HG03521 (cell line): ENCODE data around the gene MYO1H.
"Not testable (repeated sequence)": the region's sequence is repeated elsewhere in the genome, so short reads cannot be mapped to it uniquely, and the experiment has no call there.

Experiments
- ATAC-seq: cut with Tn5 transposase; IDR thresholded peaks from one replicate; pipeline ENCODE4 v1.9.1; 2021; ENCODE audit warnings: mild to moderate bottlenecking, moderate library complexity; ENCODE audit not compliant: unreplicated experiment

Gene MYO1H

GRCh38 chr12:109467978-109468676 lies 120.4 kb downstream of the MYO1H start:
- ATAC-seq: no peak

DNA sequence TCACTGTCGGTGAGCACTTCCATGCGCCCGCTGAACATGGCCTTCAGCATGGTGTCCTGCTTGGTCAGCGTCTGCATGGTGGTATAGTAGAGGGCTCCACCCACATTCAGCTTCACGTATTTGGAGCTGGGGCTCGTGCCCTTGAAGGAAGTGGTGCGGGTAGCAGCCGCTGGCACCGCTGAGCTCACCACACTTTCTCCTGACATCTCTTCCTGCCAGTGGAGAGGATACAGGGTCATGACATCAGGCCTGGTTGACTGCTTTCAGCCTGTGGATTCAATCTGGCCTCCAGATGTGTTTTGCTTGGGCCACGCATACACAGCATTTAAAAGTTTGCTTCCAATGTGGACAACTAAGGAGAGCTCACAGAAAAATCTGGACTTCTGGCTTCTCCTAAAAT lies 121.8 kb downstream of the MYO1H start:
- ATAC-seq: no peak

DNA sequence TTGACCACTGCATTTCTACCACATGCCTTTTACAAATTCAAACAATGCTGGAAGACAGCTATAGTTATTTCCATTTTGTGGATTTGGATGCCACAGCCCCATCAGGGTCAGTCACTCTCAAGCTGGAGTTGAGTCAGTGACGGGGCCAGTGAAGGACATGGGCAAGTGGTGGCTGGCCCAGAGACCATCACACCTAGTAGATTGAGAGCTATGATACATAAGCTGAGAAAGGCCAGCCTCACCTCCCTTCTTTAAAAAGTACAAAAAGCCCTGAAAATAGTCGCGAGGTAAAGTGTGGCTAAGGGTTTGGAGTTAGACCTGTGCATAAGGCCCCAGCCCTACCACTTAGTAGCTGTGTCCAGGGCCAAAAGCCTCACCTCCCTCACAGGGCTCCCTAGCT lies 125.3 kb downstream of the MYO1H start:
- ATAC-seq: no peak

GRCh38 chr12:109473526-109474270 lies 126.0 kb downstream of the MYO1H start:
- not testable (repeated sequence) for ATAC-seq

DNA sequence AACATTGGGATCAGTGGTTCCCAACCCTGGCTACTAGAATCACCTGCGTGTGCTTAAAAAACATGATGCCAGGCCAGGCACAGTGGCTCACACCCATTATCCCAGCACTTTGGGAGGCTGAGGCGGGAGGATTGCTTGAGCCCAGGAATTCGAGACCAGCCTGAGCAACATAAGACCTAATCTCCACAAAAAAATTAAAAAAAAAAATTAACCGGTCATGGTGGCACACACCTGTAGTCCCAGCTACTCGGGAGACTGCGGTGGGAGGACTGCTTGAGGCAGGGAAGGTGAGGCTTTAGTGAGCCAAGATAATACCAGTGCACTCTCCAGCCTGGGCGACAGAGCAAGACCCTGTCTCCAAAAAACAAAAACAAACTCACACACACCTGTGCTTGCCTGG lies 127.4 kb downstream of the MYO1H start:
- no peak for ATAC-seq

DNA sequence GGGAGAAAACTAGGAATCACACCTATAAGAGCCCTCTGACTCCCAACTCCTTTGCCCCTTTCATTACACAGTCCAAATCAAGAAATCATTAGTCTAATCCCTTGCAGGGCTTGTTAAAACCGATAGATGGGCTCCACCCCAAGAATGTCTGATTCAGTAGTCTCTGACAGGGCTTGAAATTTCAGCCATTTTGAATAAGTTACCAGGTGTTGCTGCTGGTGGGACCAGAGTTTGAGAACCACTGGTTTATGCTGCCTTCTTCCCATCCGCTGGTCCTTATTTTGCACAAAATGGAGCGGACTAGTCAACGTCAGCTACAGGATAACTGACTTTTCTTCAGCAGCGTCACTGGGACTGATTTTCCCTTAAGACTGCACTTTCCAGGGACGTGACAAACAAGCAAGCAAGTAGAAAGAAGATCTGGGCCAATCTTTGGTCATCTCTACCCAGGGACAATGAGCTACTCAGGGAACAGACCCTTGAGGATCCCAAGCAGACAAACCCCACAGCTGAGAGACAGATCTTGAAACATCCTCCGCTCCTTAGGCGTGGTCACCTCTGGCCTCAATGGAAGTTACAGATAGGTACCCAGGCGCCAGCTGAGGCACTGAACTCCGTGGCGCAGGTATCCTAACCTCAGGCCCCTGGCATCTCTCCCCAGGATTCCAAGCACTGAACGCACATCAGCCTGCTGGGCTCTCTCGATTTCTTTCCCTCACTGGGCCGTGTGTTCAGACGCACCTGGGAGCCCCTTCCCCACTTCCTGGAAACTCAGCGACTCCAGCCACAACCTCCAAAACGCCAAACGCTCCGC lies 128.5 kb downstream of the MYO1H start:
- ATAC-seq: no peak

DNA sequence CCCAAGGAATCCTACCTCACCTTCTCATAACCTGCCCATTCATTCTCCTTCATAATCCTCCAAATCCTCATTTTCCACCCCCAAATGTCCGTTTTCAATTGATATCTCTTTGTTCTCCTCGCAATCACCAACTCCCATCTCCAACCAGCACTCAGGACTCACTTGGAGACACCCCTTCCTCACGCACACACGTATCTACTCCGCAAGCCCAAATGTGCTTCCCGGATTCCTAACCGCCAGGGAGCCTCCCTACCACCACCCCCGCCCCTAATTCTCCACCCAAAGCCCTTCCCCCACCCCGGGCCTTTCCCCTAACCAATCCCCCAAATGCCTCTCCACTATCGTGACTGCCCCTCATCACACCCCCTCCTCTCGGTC lies 129.1 kb downstream of the MYO1H start:
- ATAC-seq: no peak

DNA sequence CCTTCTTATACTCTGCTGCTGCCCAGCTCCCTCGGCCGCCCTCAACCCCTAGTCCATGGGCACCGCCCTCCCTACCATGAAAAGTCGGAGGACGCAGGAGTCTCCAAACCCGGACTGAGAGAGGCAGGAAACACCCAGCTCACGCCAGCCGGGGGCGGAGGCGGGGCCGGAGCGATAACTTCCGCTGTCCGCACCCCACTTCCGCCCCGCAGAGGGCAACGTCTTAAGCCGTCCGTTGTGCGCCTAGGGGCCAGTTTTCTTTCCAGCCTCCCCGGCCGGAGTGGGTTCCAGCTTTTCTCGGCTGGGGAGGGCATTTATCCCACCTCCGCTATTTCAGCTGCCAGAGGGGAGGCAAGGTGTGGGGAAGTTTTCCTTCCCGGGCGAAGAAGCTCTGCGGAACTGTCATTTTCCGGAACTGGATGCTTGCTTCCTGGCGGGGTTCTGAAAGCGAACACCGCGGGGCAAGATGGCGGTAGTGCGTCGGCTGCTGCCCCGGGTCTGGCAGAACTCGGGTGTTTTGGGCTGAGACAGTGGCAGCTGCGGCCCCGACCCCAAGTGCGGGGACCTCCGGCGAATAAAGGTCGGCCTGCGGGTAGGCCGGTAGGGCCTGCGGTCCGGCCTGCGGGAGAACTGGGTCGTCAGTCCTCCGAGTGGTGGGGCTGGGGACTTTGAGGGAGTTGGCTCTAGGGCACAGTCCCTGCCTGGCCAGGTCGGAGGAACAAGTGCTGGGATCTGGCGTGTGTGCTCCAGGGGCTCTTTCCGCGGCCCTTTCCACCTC lies 129.7 kb downstream of the MYO1H start, which contains the start of the genes KCTD10 and UBE3B:
KCTD10 (minus strand) TSS at position 116 of the 778 bp plus-strand sequence; CDS start at position 78, 38 bp downstream.
UBE3B (plus strand) TSS at position 450 of the 778 bp plus-strand sequence. CDS start 5,918 bp downstream, outside the sequence.
- ATAC-seq: peak; percentile 95

DNA sequence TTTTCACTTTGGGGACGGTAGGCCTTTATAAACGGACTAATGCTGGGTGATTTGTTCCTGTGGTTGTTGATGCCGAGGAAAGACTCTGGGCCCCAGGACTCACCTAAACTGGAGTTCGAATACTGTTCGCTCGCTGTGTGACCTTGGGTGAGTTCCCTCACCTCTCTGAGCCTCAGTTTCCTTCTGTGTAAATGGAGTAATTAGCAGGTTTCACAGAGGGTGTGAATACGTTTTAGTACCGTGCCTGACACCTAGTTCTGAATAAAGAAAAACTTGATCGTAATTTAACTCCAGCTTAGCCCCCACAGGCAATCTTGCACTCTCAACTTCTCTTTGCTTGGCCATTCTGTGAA lies 130.2 kb downstream of the MYO1H start:
- no peak for ATAC-seq

GRCh38 chr12:109479761-109480160 lies 132.1 kb downstream of the MYO1H start:
- ATAC-seq: no peak

GRCh38 chr12:109480356-109480755 lies 132.7 kb downstream of the MYO1H start:
- ATAC-seq: no peak

DNA sequence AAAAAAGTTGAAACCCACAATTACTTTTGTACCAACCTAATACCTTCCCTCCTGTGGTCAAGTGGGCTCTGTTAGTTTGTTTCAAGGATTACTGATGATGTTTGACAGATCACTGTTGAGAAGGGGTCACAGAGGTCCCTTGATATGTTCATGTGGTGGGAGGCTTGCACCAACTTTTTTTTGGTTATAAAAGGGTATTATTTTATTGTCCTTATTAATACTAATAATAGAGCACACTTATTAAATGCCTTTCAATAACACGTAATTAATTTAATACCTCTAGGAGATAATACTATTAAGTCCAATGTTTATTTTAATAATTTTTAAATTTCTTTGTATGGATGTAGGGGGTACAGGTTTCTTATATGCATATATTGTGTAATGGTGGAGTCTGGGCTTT lies 134.2 kb downstream of the MYO1H start:
- no peak for ATAC-seq

GRCh38 chr12:109482491-109482890 lies 134.8 kb downstream of the MYO1H start:
- ATAC-seq: no peak

DNA sequence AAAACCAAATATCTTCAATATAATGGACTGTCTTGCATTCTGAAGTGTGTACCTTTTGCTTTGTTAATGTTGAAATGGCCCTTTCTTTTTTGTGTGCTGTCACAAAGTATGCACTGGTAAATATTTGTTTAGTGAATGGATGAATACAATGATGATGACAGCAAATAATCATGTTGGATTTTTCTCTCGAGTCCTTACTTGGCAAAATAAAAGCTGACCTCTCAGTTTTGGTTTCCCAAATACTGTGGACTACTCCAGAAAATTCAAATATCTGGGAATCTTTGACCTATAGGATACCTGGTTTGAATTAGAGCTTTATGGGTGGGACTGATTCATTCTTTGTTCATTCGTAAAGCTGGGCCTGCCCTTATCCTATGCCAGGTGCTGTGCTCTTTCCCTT lies 135.2 kb downstream of the MYO1H start:
- ATAC-seq: no peak

- ATAC-seq: no peak
These were observed 135.6 kb downstream of the MYO1H start for GRCh38 chr12:109483346-109483745.

DNA sequence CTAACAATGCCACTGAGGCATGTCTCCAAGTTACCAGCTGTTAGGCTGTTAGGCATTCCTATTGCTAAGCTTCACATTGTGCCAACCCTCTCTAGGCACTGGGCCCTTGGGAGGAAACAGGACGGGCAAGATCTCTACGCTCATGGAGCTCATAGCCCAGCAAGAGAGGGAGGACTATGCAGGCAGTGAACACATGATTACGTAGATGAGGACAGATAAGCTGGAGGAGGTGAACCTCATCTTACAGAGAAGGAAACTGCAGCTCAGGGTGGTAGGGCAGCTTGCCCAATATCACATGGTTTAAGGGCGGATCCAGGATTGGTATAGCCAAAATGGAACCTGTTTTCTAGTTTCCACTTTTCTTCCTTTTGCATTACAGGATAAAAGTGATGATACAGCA lies 137.5 kb downstream of the MYO1H start:
- no peak for ATAC-seq

GRCh38 chr12:109487181-109488050 lies 139.7 kb downstream of the MYO1H start:
- ATAC-seq: no peak

DNA sequence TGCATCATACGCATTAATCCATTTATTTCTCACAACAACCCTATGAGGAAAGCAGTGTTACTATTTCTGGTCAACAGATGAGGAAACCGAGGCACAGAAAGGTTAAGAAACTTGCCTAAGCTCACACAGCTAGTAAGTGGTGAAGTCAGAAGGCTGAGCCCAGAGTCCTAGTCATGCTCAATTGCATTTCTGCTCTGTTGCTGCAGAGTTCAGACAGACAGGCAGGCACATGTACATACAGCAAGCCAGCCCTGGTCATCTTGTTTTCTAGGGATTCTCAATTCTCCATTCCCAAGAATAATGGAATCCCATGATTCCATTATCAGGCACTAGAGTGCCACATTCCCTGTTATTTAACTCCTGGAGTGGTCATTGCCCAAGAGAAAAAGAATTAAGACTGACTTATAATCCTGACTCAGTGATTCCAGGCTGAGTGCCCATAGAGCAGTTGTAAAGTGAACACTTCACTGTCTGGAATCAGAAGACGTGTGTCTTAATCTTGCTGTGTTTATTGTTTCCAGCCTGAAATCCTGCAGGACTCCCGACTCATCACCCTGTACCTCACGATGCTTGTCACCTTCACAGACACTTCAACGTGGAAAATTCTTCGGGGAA lies 140.5 kb downstream of the MYO1H start:
- ATAC-seq: no peak
